ENCODE data around the gene CELF2. TPM values are rescaled to one million over a fixed set of nuclear protein-coding genes. Genes with fewer than 3 reads are reported as not detected.

CELF2 gene
- total RNA-seq, 4 donors from 2014 or later: 27.0 to 44.1 (median 31.3) TPM

DNA sequence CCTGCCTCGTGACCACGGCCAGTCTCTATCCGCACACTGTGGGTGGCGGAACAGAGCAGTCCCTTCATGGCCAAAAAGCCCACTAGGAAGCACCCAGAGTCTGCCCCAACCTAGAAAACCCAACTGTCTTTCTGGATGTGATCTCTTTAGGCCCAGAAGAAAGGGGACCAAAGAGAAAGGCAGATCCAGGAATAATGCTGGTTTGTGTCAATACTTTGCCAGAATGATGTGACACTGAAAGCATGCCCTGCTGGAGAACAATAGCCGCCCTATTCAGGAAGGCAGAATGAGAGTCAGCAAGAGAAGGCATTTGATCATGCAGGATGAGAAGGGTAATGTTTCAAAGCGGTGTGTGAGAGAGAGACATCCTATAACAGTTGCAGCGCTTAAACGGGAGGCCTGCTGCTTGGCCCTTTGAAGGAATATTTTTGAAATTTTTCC, 319.1 kb downstream of the CELF2 start:
- WGBS, 2 donors (ENCODE audit: low coverage in 1 of 2): 84 to 85% methylated on average over 8 of the region's 8 CpGs
- TF ChIP-seq POLR2AphosphoS5 (IDR thresholded peaks at IDR 0.05) (no peak), POLR2A (IDR thresholded peaks at IDR 0.05) (no peak), EP300 (IDR thresholded peaks at IDR 0.05; ENCODE audit: low read depth) (no peak)
- TF ChIP-seq, protein P1, sequence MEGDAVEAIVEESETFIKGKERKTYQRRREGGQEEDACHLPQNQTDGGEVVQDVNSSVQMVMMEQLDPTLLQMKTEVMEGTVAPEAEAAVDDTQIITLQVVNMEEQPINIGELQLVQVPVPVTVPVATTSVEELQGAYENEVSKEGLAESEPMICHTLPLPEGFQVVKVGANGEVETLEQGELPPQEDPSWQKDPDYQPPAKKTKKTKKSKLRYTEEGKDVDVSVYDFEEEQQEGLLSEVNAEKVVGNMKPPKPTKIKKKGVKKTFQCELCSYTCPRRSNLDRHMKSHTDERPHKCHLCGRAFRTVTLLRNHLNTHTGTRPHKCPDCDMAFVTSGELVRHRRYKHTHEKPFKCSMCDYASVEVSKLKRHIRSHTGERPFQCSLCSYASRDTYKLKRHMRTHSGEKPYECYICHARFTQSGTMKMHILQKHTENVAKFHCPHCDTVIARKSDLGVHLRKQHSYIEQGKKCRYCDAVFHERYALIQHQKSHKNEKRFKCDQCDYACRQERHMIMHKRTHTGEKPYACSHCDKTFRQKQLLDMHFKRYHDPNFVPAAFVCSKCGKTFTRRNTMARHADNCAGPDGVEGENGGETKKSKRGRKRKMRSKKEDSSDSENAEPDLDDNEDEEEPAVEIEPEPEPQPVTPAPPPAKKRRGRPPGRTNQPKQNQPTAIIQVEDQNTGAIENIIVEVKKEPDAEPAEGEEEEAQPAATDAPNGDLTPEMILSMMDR (IDR thresholded peaks at IDR 0.05): no peak
- no peak for DNase-seq
- H3K27ac ChIP-seq: no peak overlapping the region
- intact Hi-C loops (cut with DNase I; ENCODE audit: low total_unique reads) (no loop called here), in situ Hi-C loops (cut with MboI; ENCODE audit: low pct_ligation_motif_present in 1 of 4, low pct_unique_long_range_greater_than_20kb in 1 of 4, low sequenced_read_pairs in 3 of 4) (no loop called here)
- H3K9me3 ChIP-seq: no peaks in the 10 kb centered on the region
- H3K27me3 ChIP-seq: no peaks in the 10 kb centered on the region
- H3K4me1 ChIP-seq: no peaks in the 10 kb centered on the region
- no peak overlapping the region for H3K4me3 ChIP-seq
- peaks cover 0 to 14% (median 0%) of the 10 kb centered on the region in 4 donors for H3K36me3 ChIP-seq

DNA sequence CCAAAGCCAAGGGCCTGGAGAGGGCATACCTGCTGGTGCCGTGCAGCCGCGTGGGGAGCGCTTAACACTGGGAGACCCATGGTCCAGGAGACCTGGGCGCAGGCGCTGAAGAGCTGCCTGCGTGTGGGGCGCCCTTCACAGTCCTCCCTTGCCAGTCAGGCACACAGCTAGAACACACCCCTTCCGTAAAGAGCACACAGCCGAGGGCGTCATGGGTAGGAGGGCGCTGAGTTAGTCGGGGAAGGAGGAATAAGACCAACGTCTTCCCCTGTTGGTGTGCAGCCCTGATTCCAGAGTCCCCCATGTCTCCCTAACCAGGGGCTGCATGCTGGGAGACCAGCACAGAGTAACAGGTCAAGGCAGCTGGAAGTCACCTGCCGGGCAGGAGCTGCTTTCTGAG, 319.8 kb downstream of the CELF2 start:
- TF ChIP-seq EP300 (IDR thresholded peaks at IDR 0.05; ENCODE audit: low read depth) (no peak), POLR2AphosphoS5 (IDR thresholded peaks at IDR 0.05) (peak in 1 of 3 donors; percentile 13), POLR2A (IDR thresholded peaks at IDR 0.05) (no peak)
- in situ Hi-C loops (cut with MboI; ENCODE audit: low pct_ligation_motif_present in 1 of 4, low pct_unique_long_range_greater_than_20kb in 1 of 4, low sequenced_read_pairs in 3 of 4): no loop called here

GRCh38 chr10:11338160-11338844, 320.6 kb downstream of the CELF2 start:
- WGBS, 2 donors (ENCODE audit: low coverage in 1 of 2): 86 to 87% methylated on average over 3 to 9 of the region's 10 CpGs
- Histone ChIP-seq H3K9me3 (no peaks in the 10 kb centered on the region), H3K4me1 (no peaks in the 10 kb centered on the region), H3K27ac (no peak overlapping the region), H3K4me3 (no peak overlapping the region), H3K36me3 (peaks cover 0 to 5% (median 0%) of the 10 kb centered on the region in 4 donors), H3K27me3 (no peaks in the 10 kb centered on the region)
- in situ Hi-C loops (cut with MboI; ENCODE audit: low pct_ligation_motif_present in 1 of 4, low pct_unique_long_range_greater_than_20kb in 1 of 4, low sequenced_read_pairs in 3 of 4): no loop called here
- no peak for TF ChIP-seq POLR2AphosphoS5 (IDR thresholded peaks at IDR 0.05)
- TF ChIP-seq, protein P1 (IDR thresholded peaks at IDR 0.05): no peak
- no peak for TF ChIP-seq POLR2A (IDR thresholded peaks at IDR 0.05)
- no peak for TF ChIP-seq EP300 (IDR thresholded peaks at IDR 0.05; ENCODE audit: low read depth)
- intact Hi-C loops (cut with DNase I; ENCODE audit: low total_unique reads): no loop called here
- DNase-seq: no peak

More for the DNA sequence above, 319.8 kb downstream of the CELF2 start:
- Histone ChIP-seq H3K4me1 (no peaks in the 10 kb centered on the region), H3K4me3 (no peak overlapping the region), H3K27me3 (no peaks in the 10 kb centered on the region), H3K27ac (no peak overlapping the region), H3K36me3 (peaks cover 0 to 8% (median 0%) of the 10 kb centered on the region in 4 donors), H3K9me3 (no peaks in the 10 kb centered on the region)
- DNase-seq: no peak
- 49 to 79% methylated on average over 5 to 15 of the region's 15 CpGs for WGBS, 2 donors (ENCODE audit: low coverage in 1 of 2)
- intact Hi-C loops (cut with DNase I; ENCODE audit: low total_unique reads): no loop called here

- Histone ChIP-seq H3K27me3 (no peaks in the 10 kb centered on the region), H3K27ac (no peak overlapping the region), H3K4me1 (no peaks in the 10 kb centered on the region), H3K4me3 (no peak overlapping the region), H3K36me3 (peaks cover 0 to 4% (median 0%) of the 10 kb centered on the region in 4 donors), H3K9me3 (no peaks in the 10 kb centered on the region)
- intact Hi-C loops (cut with DNase I; ENCODE audit: low total_unique reads) (no loop called here), in situ Hi-C loops (cut with MboI; ENCODE audit: low pct_ligation_motif_present in 1 of 4, low pct_unique_long_range_greater_than_20kb in 1 of 4, low sequenced_read_pairs in 3 of 4) (no loop called here)
- no peak for DNase-seq
- WGBS, 2 donors (ENCODE audit: low coverage in 1 of 2): 67 to 75% methylated on average over 2 to 7 of the region's 7 CpGs
- TF ChIP-seq POLR2A (IDR thresholded peaks at IDR 0.05): no peak
- TF ChIP-seq EP300 (IDR thresholded peaks at IDR 0.05; ENCODE audit: low read depth): no peak
- no peak for TF ChIP-seq POLR2AphosphoS5 (IDR thresholded peaks at IDR 0.05)
- TF ChIP-seq, protein P1 (IDR thresholded peaks at IDR 0.05): no peak
Observed at GRCh38 chr10:11339013-11339412, 321.3 kb downstream of the CELF2 start.
